ENCODE data around the gene MCEMP1. TPM values are rescaled to one million over a fixed set of nuclear protein-coding genes. Genes with fewer than 3 reads are reported as not detected.

The MCEMP1 gene
- total RNA-seq, 1 experiment from 2014 or later: 4.0 TPM

GRCh38 chr19:7636691-7637373 lies 40.1 kb upstream of the MCEMP1 start, which contains the start of gene STXBP2:
TSS of gene STXBP2 (plus strand) at chr19:7637110. CDS start at chr19:7637150, 40 bp downstream.
- no peaks in the 10 kb centered on the region for H3K36me3 ChIP-seq (ENCODE audit: insufficient read depth, low read length, poor library complexity, severe bottlenecking)
- peaks cover 9% of the 10 kb centered on the region for H3K4me1 ChIP-seq (ENCODE audit: insufficient read depth, low read length, poor library complexity, severe bottlenecking)
- H3K4me3 ChIP-seq (ENCODE audit: low read depth, low read length, poor library complexity, severe bottlenecking): peak within 1 kb of the TSS; percentile 79
- ChIA-PET POLR2A (ENCODE audit: low non-redundant PET) (no interaction called here), CTCF (no interaction called here)
- intact Hi-C loops (cut with micrococcal nuclease; ENCODE audit: unreplicated experiment): no loop called here
- no peaks in the 10 kb centered on the region for H3K27me3 ChIP-seq (replicated peaks; ENCODE audit: insufficient read depth, low read depth, low read length, poor library complexity)
- peak within 1 kb of the TSS; percentile 67 for H3K27ac ChIP-seq (ENCODE audit: low read depth, low read length, poor library complexity, severe bottlenecking)
- BruUV-seq (replicated peaks): no TSS peak
- peak; percentile 75 for DNase-seq (ENCODE audit: low spot score)
- TF ChIP-seq CTCF (conservative IDR thresholded peaks at IDR 0.05; ENCODE audit: low read depth, low read length) (no peak), EZH2 (IDR thresholded peaks at IDR 0.05; ENCODE audit: borderline replicate concordance, low read depth, low read length, poor library complexity, severe bottlenecking) (no peak)
- no peaks in the 10 kb centered on the region for H3K9me3 ChIP-seq (ENCODE audit: low read depth, low read length, poor library complexity, severe bottlenecking)

DNA sequence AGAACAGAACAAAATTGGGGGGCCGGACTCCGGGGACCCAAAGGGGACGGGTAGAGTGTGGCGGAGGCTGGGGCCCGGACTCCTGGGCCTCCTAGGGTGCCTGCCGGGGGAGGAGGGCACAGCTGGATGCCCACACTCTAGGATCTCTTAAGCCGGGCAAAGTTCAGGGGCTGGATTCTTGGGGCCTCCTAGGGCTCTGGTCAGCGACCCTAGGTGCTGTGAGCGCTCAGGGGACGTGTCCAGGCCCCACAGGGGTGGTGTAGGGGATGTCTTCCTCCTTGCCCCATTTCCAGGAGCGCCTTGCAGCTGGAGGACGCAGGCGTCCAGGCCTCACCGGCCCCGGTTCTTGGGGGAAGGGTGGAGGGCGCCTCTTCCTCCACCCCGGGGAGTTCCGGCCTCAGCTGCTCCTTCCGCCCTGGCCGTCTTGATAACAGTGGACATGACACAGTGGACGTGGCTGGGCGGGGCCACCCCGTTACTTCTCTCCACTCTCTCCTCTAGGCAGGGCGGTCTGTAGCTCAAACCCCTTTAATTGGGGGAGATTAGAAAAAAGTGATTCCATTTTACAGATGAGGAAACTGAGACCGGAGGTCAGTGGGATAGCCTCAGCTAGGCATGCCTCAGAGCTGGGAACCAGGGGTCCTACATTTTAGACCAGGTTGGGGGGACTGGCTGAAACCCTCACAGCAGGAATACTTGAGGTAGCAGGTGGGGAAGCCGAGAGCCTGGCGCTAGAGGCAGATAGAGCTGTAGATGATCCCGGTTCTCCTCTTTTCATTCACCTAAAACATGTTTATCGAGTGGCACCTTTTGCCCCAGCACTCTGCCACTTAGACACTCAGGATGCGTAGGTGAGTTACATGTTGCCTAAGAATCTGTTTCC lies 39.3 kb upstream of the MCEMP1 start:
- ChIA-PET CTCF (no interaction called here), POLR2A (ENCODE audit: low non-redundant PET) (no interaction called here)
- peak overlapping the region; percentile 79 for H3K4me3 ChIP-seq (ENCODE audit: low read depth, low read length, poor library complexity, severe bottlenecking)
- intact Hi-C loops (cut with micrococcal nuclease; ENCODE audit: unreplicated experiment): no loop called here
- DNase-seq (ENCODE audit: low spot score): no peak
- H3K9me3 ChIP-seq (ENCODE audit: low read depth, low read length, poor library complexity, severe bottlenecking): no peaks in the 10 kb centered on the region
- no TSS peak for BruUV-seq (replicated peaks)
- TF ChIP-seq EZH2 (IDR thresholded peaks at IDR 0.05; ENCODE audit: borderline replicate concordance, low read depth, low read length, poor library complexity, severe bottlenecking) (no peak), CTCF (conservative IDR thresholded peaks at IDR 0.05; ENCODE audit: low read depth, low read length) (no peak)
- no peaks in the 10 kb centered on the region for H3K36me3 ChIP-seq (ENCODE audit: insufficient read depth, low read length, poor library complexity, severe bottlenecking)
- H3K27ac ChIP-seq (ENCODE audit: low read depth, low read length, poor library complexity, severe bottlenecking): peak overlapping the region; percentile 67
- no peaks in the 10 kb centered on the region for H3K27me3 ChIP-seq (replicated peaks; ENCODE audit: insufficient read depth, low read depth, low read length, poor library complexity)
- H3K4me1 ChIP-seq (ENCODE audit: insufficient read depth, low read length, poor library complexity, severe bottlenecking): peaks cover 9% of the 10 kb centered on the region

DNA sequence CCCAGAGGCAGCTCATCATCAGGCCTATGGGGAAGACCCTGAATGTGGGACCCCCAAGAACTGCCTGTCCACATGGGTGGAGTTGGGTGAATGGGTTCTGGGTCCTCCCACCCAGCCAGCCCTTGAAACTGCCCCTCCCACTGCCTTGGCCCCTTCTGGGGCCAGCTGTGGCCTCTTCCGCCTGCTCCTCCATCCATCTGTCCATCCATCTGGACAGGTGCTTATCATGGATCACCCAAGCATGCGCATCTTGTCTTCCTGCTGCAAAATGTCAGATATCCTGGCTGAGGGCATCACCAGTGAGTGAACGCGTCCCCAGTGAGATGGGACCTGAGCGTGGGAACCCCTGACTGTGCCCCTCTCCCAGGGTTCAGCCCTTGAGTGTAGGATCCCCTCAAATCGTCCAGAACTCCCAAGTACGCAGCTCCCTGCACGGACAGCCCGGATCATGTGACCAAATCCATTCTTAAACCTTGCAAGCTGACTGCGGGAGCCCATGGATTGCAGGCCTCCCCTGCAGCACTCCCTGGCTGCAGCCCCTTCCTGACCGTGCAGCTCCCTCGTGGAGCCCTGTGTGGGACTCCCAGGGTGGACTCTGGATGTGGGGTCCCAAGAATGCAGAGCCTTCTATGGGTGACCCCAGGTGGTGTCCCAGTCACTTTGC lies 38.0 kb upstream of the MCEMP1 start:
- Histone ChIP-seq H3K4me1 (ENCODE audit: insufficient read depth, low read length, poor library complexity, severe bottlenecking) (peaks cover 9% of the 10 kb centered on the region), H3K27ac (ENCODE audit: low read depth, low read length, poor library complexity, severe bottlenecking) (no peak overlapping the region), H3K27me3 (replicated peaks; ENCODE audit: insufficient read depth, low read depth, low read length, poor library complexity) (no peaks in the 10 kb centered on the region), H3K36me3 (ENCODE audit: insufficient read depth, low read length, poor library complexity, severe bottlenecking) (no peaks in the 10 kb centered on the region), H3K9me3 (ENCODE audit: low read depth, low read length, poor library complexity, severe bottlenecking) (no peaks in the 10 kb centered on the region), H3K4me3 (ENCODE audit: low read depth, low read length, poor library complexity, severe bottlenecking) (no peak overlapping the region)
- BruUV-seq (replicated peaks): no TSS peak
- intact Hi-C loops (cut with micrococcal nuclease; ENCODE audit: unreplicated experiment): no loop called here
- no peak for TF ChIP-seq CTCF (conservative IDR thresholded peaks at IDR 0.05; ENCODE audit: low read depth, low read length)
- TF ChIP-seq EZH2 (IDR thresholded peaks at IDR 0.05; ENCODE audit: borderline replicate concordance, low read depth, low read length, poor library complexity, severe bottlenecking): no peak
- POLR2A ChIA-PET (ENCODE audit: low non-redundant PET): no interaction called here
- no peak for DNase-seq (ENCODE audit: low spot score)
- CTCF ChIA-PET: no interaction called here

Data from A673 (cell line).